Measurements from ENCODE around the gene UTP15. TPM values are rescaled to one million over a fixed set of nuclear protein-coding genes. Genes with fewer than 3 reads are reported as not detected.

UTP15 gene
- 128 and 152 TPM in 2 replicates for total RNA-seq (2013; cell fraction: nucleolus; rRNA removed)
- total RNA-seq (2014; rRNA removed) (27.7 and 35.5 TPM in 2 replicates), total RNA-seq (2014; rRNA removed; fragmentation: Illumina TruSeq; extraction: Trizol) (33.6 and 39.4 TPM in 2 replicates), total RNA-seq (2021) (32.2 and 36.7 TPM in 2 replicates), polyA plus RNA-seq (2011; rRNA removed) (29.7 and 41.4 TPM in 2 replicates), polyA plus RNA-seq (2014; fragmentation: Illumina TruSeq; extraction: Trizol) (30.7 and 37.6 TPM in 2 replicates), polyA plus RNA-seq (2014; fragmentation: Nextera tagmentation; extraction: Ambion mirVana) (10 to 100 TPM; 22.5 to 24.9 TPM), polyA plus RNA-seq (2014; rRNA removed) (21.3 and 29.5 TPM in 2 replicates), polyA plus RNA-seq (2016; fragmentation: Nextera tagmentation; extraction: Ambion mirVana) (10 to 100 TPM; 28.9 to 33.8 TPM), polyA minus RNA-seq (2011; rRNA and poly(A)+ RNA removed) (39.0 and 45.1 TPM in 2 replicates), Bru-seq, nascent RNA (percentile 87 among the genes with signal in this experiment), BruChase-seq, experiment 1, labeled RNA remaining after a 6-hour chase (percentile 87 among the genes with signal in this experiment), BruChase-seq, experiment 2, labeled RNA remaining after a 2-hour chase (percentile 93 among the genes with signal in this experiment)
- polyA plus RNA-seq (2011; ENCODE audit: low read depth): 6.1 TPM
- polyA plus RNA-seq (2011; cell fraction: cytosol; rRNA removed): 16.4 and 17.3 TPM in 2 replicates
- polyA plus RNA-seq (2011; cell fraction: nucleus; rRNA removed): 49.5 and 59.6 TPM in 2 replicates
- polyA plus RNA-seq (2012): 11.6 and 15.5 TPM in 2 replicates
- polyA minus RNA-seq (2011; cell fraction: cytosol; rRNA and poly(A)+ RNA removed): 9.9 and 11.7 TPM in 2 replicates
- 64.8 and 81.9 TPM in 2 replicates for polyA minus RNA-seq (2011; cell fraction: nucleus; rRNA and poly(A)+ RNA removed)
- long read RNA-seq, experiment 1, full-length matches to known transcripts: 27 of 29 reads
- long read RNA-seq, experiment 1, partial matches to known transcripts: 0 of 29 reads
- long read RNA-seq, experiment 1, other reads (novel, unspliced or antisense): 2 of 29 reads
- long read RNA-seq, experiment 2, full-length matches to known transcripts: 249 of 287 reads
- long read RNA-seq, experiment 2, partial matches to known transcripts: 25 of 287 reads
- long read RNA-seq, experiment 2, other reads (novel, unspliced or antisense): 13 of 287 reads

- FAIRE-seq: peak; percentile 77
- ChIA-PET SMC1A (ENCODE audit: uncharacterized antibody, unreplicated experiment) (interaction anchor here (0.9 to 3.0 kb wide), 6 partner anchors 24 to 227 kb away, joined by 3 to 19 read pairs (median 5); no protein-coding TSS in a partner anchor), POLR2A (interaction anchor here (0.7 to 1.4 kb wide), 2 partner anchors 9 to 69 kb away, joined by 3 read pairs; no protein-coding TSS in a partner anchor), RAD21 (ENCODE audit: unreplicated experiment) (interaction anchor here (0.6 to 1.6 kb wide), 4 partner anchors 26 to 333 kb away, joined by 3 to 6 read pairs (median 4); no protein-coding TSS in a partner anchor), CTCF (interaction anchor here (0.7 to 2.3 kb wide), 7 partner anchors 10 to 228 kb away, joined by 3 to 15 read pairs (median 4); no protein-coding TSS in a partner anchor)
- H2AFZ ChIP-seq (ENCODE audit: control insufficient read depth, low read depth, low read length): peak within 1 kb of the TSS; percentile 83
- peak within 1 kb of the TSS; percentile 90 for H3K4me3 ChIP-seq
- peak; percentile 94 for ATAC-seq
- WGBS (ENCODE audit: insufficient coverage, insufficient replicate concordance, low lambda C conversion rate, missing lambda C conversion rate): under 1% methylated on average over 62 of the region's 62 CpGs
- peak within 1 kb of the TSS; percentile 87 for H3K4me2 ChIP-seq (ENCODE audit: control insufficient read depth, insufficient read depth)
- H3K27ac ChIP-seq (ENCODE audit: control insufficient read depth, insufficient read depth): peak within 1 kb of the TSS; percentile 86
- in situ Hi-C loops (cut with MboI): no loop called here
- H3K9me3 ChIP-seq (replicated peaks; ENCODE audit: control insufficient read depth, insufficient read depth, low read length): no peaks in the 10 kb centered on the region
- H3K79me2 ChIP-seq (ENCODE audit: control insufficient read depth, insufficient read depth, low read length): peaks cover 48% of the 10 kb centered on the region
- no peaks in the 10 kb centered on the region for H3K27me3 ChIP-seq (replicated peaks in 1 of 2; ENCODE audit: control insufficient read depth in 2 of 2, insufficient read depth in 2 of 2, low read length in 1 of 2)
- BruUV-seq (replicated peaks): TSS peak; percentile 76
- H3K36me3 ChIP-seq (ENCODE audit: control insufficient read depth in 2 of 2, insufficient read depth in 2 of 2, low read length in 1 of 2): no peaks in the 10 kb centered on the region; a peak in 1 of 4 replicates
- intact Hi-C loops (cut with micrococcal nuclease; ENCODE audit: unreplicated experiment): no loop called here
- H4K20me1 ChIP-seq (ENCODE audit: control insufficient read depth, insufficient read depth): no peaks in the 10 kb centered on the region
- DNase-seq (ENCODE audit: low read depth, low spot score): peak; percentile 90
- peak within 1 kb of the TSS; percentile 89 for H3K9ac ChIP-seq (ENCODE audit: control insufficient read depth, insufficient read depth, low read length)
- no peaks in the 10 kb centered on the region for H3K4me1 ChIP-seq (ENCODE audit: control insufficient read depth, insufficient read depth, low read length)
- TF ChIP-seq PBX3 (IDR thresholded peaks at IDR 0.05; ENCODE audit: insufficient replicate concordance, low read depth, low read length): peak; percentile 13
- no peak for TF ChIP-seq TCF12 (IDR thresholded peaks at IDR 0.05; ENCODE audit: low read depth, low read length)
- peak; percentile 65; the same call in 1 of the 2 replicates for TF ChIP-seq MTA2 (IDR thresholded peaks at IDR 0.05; ENCODE audit: low read depth)
- 0 out of 2 replicates have a peak, but pooled peaks have one; percentile 47 for TF ChIP-seq JUND (IDR thresholded peaks at IDR 0.05; ENCODE audit: low read depth, low read length)
- TF ChIP-seq CBX3 (IDR thresholded peaks at IDR 0.05; ENCODE audit: borderline replicate concordance, low read depth): no peak
- TF ChIP-seq CHD2 (IDR thresholded peaks at IDR 0.05; ENCODE audit: borderline replicate concordance, low read depth, low read length): peak; percentile 54
- no peak for TF ChIP-seq RCOR1 (conservative IDR thresholded peaks at IDR 0.05; ENCODE audit: low read depth, low read length)
- TF ChIP-seq BCLAF1 (IDR thresholded peaks at IDR 0.05): no peak
- TF ChIP-seq HDGF (IDR thresholded peaks at IDR 0.05): peak; percentile 71
- no peak for TF ChIP-seq TARDBP (IDR thresholded peaks at IDR 0.05; ENCODE audit: borderline replicate concordance)
- TF ChIP-seq RB1 (IDR thresholded peaks at IDR 0.05; ENCODE audit: borderline replicate concordance): no peak
- no peak for TF ChIP-seq STAT3 (IDR thresholded peaks at IDR 0.05; ENCODE audit: low read depth, low read length)
- no peak for TF ChIP-seq ZBED1 (IDR thresholded peaks at IDR 0.05; ENCODE audit: borderline replicate concordance)
- peak; percentile 56; the same call in 1 of the 2 replicates for TF ChIP-seq SMAD5 (IDR thresholded peaks at IDR 0.05; ENCODE audit: low read depth)
Observed at GRCh38 chr5:73565139-73565968, at the start of gene UTP15, which contains the start of gene ANKRA2. Gene UTP15, plus strand, starts transcription at chr5:73565743. Its CDS starts 1,602 bp downstream, at chr5:73567345. Gene ANKRA2, minus strand, starts transcription at chr5:73565639. Its CDS starts 2,758 bp downstream, at chr5:73562881.

All from GM12878 (cell line).